ENCODE data around the gene INO80C. TPM values are rescaled to one million over a fixed set of nuclear protein-coding genes. Genes with fewer than 3 reads are reported as not detected.

The INO80C gene
- total and polyA plus RNA-seq, 2 of the 4 experiments (the other 2 are of a cell fraction) = 5.6 to 17.1 TPM

- TF ChIP-seq CEBPB (IDR thresholded peaks at IDR 0.05; ENCODE audit: low read depth, low read length) (no peak), RAD21 (IDR thresholded peaks at IDR 0.05; ENCODE audit: low read length) (no peak)
Observed at GRCh38 chr18:35513181-35513936, 15.6 kb upstream of the INO80C start (continued).

- no peaks in the 10 kb centered on the region for H3K36me3 ChIP-seq (ENCODE audit: control insufficient read depth, insufficient read depth, low read length)
- H2AFZ ChIP-seq (replicated peaks; ENCODE audit: low read length, poor library complexity) = peak overlapping the region; percentile 39
- H2AK5ac ChIP-seq (ENCODE audit: low read depth, low read length) = no peak overlapping the region; the same call in 1 of the 2 replicates
- no peak overlapping the region for H2AK9ac ChIP-seq (replicated peaks; ENCODE audit: low read depth, low read length, poor library complexity)
- H3K23ac ChIP-seq (ENCODE audit: low read depth, low read length) = no peak overlapping the region
- TF ChIP-seq NFE2L2 (IDR thresholded peaks at IDR 0.05; ENCODE audit: low read depth, low read length) = no peak
- no peak for TF ChIP-seq RAD21 (IDR thresholded peaks at IDR 0.05; ENCODE audit: low read length)
- TF ChIP-seq CHD1 (IDR thresholded peaks at IDR 0.05; ENCODE audit: low read depth, low read length) = no peak
- no peak for TF ChIP-seq CEBPB (IDR thresholded peaks at IDR 0.05; ENCODE audit: low read depth, low read length)
- no peak for TF ChIP-seq BHLHE40 (IDR thresholded peaks at IDR 0.05; ENCODE audit: low read depth, low read length)
- H3K56ac ChIP-seq (ENCODE audit: extremely low read depth, insufficient read depth, low read length) = no peak overlapping the region
- H3K4ac ChIP-seq (ENCODE audit: low read depth, low read length) = no peak overlapping the region
- intact Hi-C loops (cut with micrococcal nuclease) = no loop called here
- no peak overlapping the region for H4K8ac ChIP-seq (ENCODE audit: low read depth in 2 of 2, low read length in 2 of 2)
- BruUV-seq (replicated peaks) = no TSS peak
- no peak overlapping the region for H3K9ac ChIP-seq (ENCODE audit: low read depth, low read length)
- H3K27ac ChIP-seq (ENCODE audit: insufficient read depth, low read length) = no peak overlapping the region
- no peaks in the 10 kb centered on the region for H3K79me1 ChIP-seq (ENCODE audit: low read depth in 1 of 2, low read length in 2 of 2)
- no peak overlapping the region for H3K4me2 ChIP-seq (ENCODE audit: low read depth, low read length)
- no peak overlapping the region for H2BK20ac ChIP-seq (ENCODE audit: low read depth, low read length)
- CTCF ChIA-PET = no interaction called here
- no peak overlapping the region for H3K4me3 ChIP-seq (ENCODE audit: insufficient read depth, low read depth, low read length)
- no peak overlapping the region for H3K18ac ChIP-seq (ENCODE audit: low read depth, low read length)
- in situ Hi-C loops (cut with MboI; ENCODE audit: low sequenced_read_pairs) = no loop called here
- no peak overlapping the region for H3K14ac ChIP-seq (replicated peaks; ENCODE audit: low read depth, low read length)
- peaks cover 9% of the 10 kb centered on the region; the same call in 1 of the 2 replicates for H3K9me1 ChIP-seq (ENCODE audit: insufficient read depth, low read length)
- dilution Hi-C loops (cut with HindIII; ENCODE audit: low sequenced_read_pairs, unreplicated experiment) = no loop called here
- no peaks in the 10 kb centered on the region for H3K9me3 ChIP-seq (ENCODE audit: control insufficient read depth, insufficient read depth, low read length)
- no peak overlapping the region for H2BK5ac ChIP-seq (ENCODE audit: low read depth, low read length, poor library complexity, severe bottlenecking)
- DNase-seq (no peak), ATAC-seq (ENCODE audit: low read depth) (no peak)
- WGBS, 2 experiments (ENCODE audit: extremely low coverage in 2 of 2, insufficient read length in 1 of 2) = no CpG with 5 or more reads among the region's 2 CpGs
- no peak overlapping the region for H4K5ac ChIP-seq (ENCODE audit: low read depth, low read length)
- H2BK15ac ChIP-seq (ENCODE audit: low read depth, low read length) = no peak overlapping the region
- peaks cover 12% of the 10 kb centered on the region for H3K27me3 ChIP-seq (ENCODE audit: control insufficient read depth, insufficient read depth, low read length)
- no peaks in the 10 kb centered on the region for H4K20me1 ChIP-seq (ENCODE audit: insufficient read depth, low read length)
- peaks cover 3% of the 10 kb centered on the region for H3K4me1 ChIP-seq (ENCODE audit: control insufficient read depth, insufficient read depth, low read length)
- POLR2A ChIA-PET (ENCODE audit: unreplicated experiment) = no interaction called here
- H2BK120ac ChIP-seq (ENCODE audit: low read depth, low read length) = no peak overlapping the region
- H4K91ac ChIP-seq (ENCODE audit: insufficient read depth, low read depth, low read length) = no peak overlapping the region
Observed at GRCh38 chr18:35512761-35513160, 15.0 kb upstream of the INO80C start.

Data from IMR-90 (cell line).